Nephron progenitor cell (in vitro differentiated cells): ENCODE results near the gene ZBTB20.

Source experiments
- DNase-seq: peaks from one replicate; pipeline ENCODE4 v3.0.0; 2021
- H3K27ac Mint-ChIP-seq: 2 replicates; pipeline ENCODE4 v1.8.0; 2021; ENCODE audit warnings: mild to moderate bottlenecking, moderate library complexity, mixed read lengths
- H3K27me3 Mint-ChIP-seq: 2 replicates; pipeline ENCODE4 v1.8.0; 2021; ENCODE audit warnings: mild to moderate bottlenecking, low read depth, mixed read lengths; ENCODE audit not compliant: poor library complexity
- H3K36me3 Mint-ChIP-seq: 2 replicates; pipeline ENCODE4 v1.8.0; 2021; ENCODE audit warnings: low read depth, mixed read lengths
- H3K4me1 Mint-ChIP-seq: 2 replicates; pipeline ENCODE4 v1.8.0; 2021; ENCODE audit warnings: mixed read lengths
- H3K4me3 Mint-ChIP-seq: 2 replicates; pipeline ENCODE4 v1.8.0; 2021; ENCODE audit warnings: mild to moderate bottlenecking, moderate library complexity, mixed read lengths
- H3K9me3 Mint-ChIP-seq: 2 replicates; pipeline ENCODE4 v1.8.0; 2021; ENCODE audit warnings: mild to moderate bottlenecking, moderate library complexity, mixed read lengths
- TF ChIP-seq, protein P1 (sequence below): fragments of 200-600 bp; sonication (generic); IDR thresholded peaks from 2 replicates; pipeline ENCODE4 v1.5.0; 2021; ENCODE audit warnings: antibody characterized with exemption

ZBTB20 gene

DNA sequence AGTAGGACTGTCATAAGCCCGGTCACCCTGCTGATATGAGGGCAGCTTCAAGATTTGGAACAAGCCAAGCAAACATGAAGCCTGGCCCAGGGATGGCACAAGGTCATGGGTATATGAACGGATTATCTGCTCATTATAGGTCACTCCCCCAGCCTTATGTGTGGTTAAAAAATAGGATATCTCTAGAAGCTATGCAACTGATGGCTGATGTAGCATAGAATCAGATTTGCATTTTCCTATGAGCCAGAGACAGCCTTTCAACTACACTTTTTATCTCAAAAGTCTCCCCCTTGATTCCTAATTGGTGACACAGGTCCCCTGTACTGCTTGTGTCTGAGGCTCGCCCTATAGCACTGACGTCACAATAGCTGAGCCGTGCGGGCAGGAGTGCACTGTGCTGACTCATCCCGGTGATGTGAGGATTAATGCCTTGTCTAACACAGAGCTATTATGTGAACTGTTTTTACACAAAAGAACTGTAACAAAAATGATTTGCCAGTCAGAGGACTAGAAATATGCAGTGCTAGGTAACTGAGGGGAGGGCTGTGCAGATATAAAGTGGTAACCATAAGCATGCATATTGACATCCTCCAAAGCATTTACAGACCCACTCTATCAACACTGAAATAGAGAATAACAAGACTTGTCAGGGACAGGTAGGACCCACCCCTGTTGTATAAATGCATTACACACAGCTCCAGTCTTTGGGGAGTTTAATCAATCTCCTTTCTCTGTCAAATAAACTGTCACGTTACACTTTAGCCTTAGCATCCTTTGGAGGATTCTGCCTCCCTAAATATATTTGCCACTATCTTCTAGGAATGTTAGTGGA is 648.3 kb downstream of the ZBTB20 start:
- TF ChIP-seq, protein P1, sequence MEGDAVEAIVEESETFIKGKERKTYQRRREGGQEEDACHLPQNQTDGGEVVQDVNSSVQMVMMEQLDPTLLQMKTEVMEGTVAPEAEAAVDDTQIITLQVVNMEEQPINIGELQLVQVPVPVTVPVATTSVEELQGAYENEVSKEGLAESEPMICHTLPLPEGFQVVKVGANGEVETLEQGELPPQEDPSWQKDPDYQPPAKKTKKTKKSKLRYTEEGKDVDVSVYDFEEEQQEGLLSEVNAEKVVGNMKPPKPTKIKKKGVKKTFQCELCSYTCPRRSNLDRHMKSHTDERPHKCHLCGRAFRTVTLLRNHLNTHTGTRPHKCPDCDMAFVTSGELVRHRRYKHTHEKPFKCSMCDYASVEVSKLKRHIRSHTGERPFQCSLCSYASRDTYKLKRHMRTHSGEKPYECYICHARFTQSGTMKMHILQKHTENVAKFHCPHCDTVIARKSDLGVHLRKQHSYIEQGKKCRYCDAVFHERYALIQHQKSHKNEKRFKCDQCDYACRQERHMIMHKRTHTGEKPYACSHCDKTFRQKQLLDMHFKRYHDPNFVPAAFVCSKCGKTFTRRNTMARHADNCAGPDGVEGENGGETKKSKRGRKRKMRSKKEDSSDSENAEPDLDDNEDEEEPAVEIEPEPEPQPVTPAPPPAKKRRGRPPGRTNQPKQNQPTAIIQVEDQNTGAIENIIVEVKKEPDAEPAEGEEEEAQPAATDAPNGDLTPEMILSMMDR, result no peak
- H3K4me3 Mint-ChIP-seq, result no peak overlapping the region
- no peak overlapping the region for H3K27ac Mint-ChIP-seq
- no peaks in the 10 kb centered on the region for H3K27me3 Mint-ChIP-seq
- no peaks in the 10 kb centered on the region for H3K36me3 Mint-ChIP-seq
- no peak for DNase-seq
- no peaks in the 10 kb centered on the region for H3K9me3 Mint-ChIP-seq
- H3K4me1 Mint-ChIP-seq, result peaks cover 5% of the 10 kb centered on the region

DNA sequence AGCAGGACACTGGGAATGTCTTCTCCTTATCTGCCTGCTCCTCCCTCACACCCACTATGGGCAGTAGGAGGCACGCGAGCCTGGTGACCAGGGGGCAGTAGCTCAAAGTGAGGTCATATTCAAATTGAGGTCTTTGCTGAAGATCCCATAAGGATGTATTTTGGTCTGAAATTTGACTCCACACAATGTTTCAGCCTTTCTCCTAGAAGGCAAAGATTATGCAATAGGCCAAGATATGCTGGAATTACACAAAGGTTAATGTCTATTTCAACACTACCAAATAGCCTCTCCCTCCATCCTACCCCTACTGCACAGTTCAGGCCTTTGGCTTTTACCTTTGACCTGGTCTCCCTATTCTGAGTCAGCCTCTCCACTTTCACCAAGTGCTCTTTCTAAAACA is 650.2 kb downstream of the ZBTB20 start:
- Mint-ChIP-seq H3K36me3 (no peaks in the 10 kb centered on the region), H3K27ac (no peak overlapping the region), H3K4me3 (no peak overlapping the region), H3K4me1 (peaks cover 5% of the 10 kb centered on the region), H3K27me3 (no peaks in the 10 kb centered on the region), H3K9me3 (no peaks in the 10 kb centered on the region)
- TF ChIP-seq, protein P1, result no peak
- no peak for DNase-seq

- DNase-seq, result no peak
- Mint-ChIP-seq H3K4me1 (peaks cover 5% of the 10 kb centered on the region), H3K27me3 (no peaks in the 10 kb centered on the region), H3K27ac (no peak overlapping the region), H3K9me3 (no peaks in the 10 kb centered on the region), H3K4me3 (no peak overlapping the region), H3K36me3 (no peaks in the 10 kb centered on the region)
- TF ChIP-seq, protein P1, result no peak
Observed at GRCh38 chr3:114496466-114496865, 650.6 kb downstream of the ZBTB20 start.

- no peak for DNase-seq
- H3K36me3 Mint-ChIP-seq, result no peaks in the 10 kb centered on the region
- peaks cover 5% of the 10 kb centered on the region for H3K4me1 Mint-ChIP-seq
- TF ChIP-seq, protein P1, result no peak
- no peak overlapping the region for H3K4me3 Mint-ChIP-seq
- no peaks in the 10 kb centered on the region for H3K9me3 Mint-ChIP-seq
- no peak overlapping the region for H3K27ac Mint-ChIP-seq
- H3K27me3 Mint-ChIP-seq, result no peaks in the 10 kb centered on the region
Observed at GRCh38 chr3:114496021-114496434, 651.1 kb downstream of the ZBTB20 start.

- no peaks in the 10 kb centered on the region for H3K36me3 Mint-ChIP-seq
Observed at GRCh38 chr3:114494498-114494897, 652.6 kb downstream of the ZBTB20 start.

More at GRCh38 chr3:114494498-114494897, 652.6 kb downstream of the ZBTB20 start:
- H3K4me3 Mint-ChIP-seq, result no peak overlapping the region
- H3K4me1 Mint-ChIP-seq, result peaks cover 5% of the 10 kb centered on the region
- TF ChIP-seq, protein P1, result no peak
- H3K9me3 Mint-ChIP-seq, result no peaks in the 10 kb centered on the region
- no peak overlapping the region for H3K27ac Mint-ChIP-seq
- H3K27me3 Mint-ChIP-seq, result no peaks in the 10 kb centered on the region
- DNase-seq, result no peak
